ENCODE results near the gene PSTPIP2.

DNA sequence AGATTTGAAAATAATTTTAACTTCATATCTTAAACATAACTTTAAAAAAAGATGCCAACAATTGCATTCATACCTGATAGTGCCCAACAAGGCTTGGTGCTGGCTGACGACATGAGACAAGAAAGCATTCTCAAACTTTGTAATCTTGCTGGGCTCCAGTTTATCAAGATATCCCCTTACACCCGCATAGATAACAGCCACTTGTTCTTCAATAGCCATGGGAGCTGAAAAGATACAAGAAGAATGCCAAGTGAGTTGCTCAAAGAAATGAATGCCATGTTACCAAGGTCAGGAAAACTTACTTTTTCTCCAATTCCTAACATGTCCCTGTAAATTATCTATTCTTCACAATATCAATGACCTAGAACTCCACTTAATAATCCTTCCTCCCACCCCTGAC is 12.4 kb upstream of the PSTPIP2 start:
- TF ChIP-seq SIN3A (IDR thresholded peaks at IDR 0.05; ENCODE audit: borderline replicate concordance, insufficient read depth, low read length) (no peak), TAF1 (IDR thresholded peaks at IDR 0.05; ENCODE audit: borderline replicate concordance, insufficient read depth, low read length) (no peak), POLR2AphosphoS5 (IDR thresholded peaks at IDR 0.05; ENCODE audit: low read depth, low read length) (no peak), FOXP2 (optimal IDR thresholded peaks at IDR 0.05; ENCODE audit: borderline replicate concordance, extremely low read depth, extremely low read length, insufficient read depth) (no peak)
- TF ChIP-seq, protein P1, sequence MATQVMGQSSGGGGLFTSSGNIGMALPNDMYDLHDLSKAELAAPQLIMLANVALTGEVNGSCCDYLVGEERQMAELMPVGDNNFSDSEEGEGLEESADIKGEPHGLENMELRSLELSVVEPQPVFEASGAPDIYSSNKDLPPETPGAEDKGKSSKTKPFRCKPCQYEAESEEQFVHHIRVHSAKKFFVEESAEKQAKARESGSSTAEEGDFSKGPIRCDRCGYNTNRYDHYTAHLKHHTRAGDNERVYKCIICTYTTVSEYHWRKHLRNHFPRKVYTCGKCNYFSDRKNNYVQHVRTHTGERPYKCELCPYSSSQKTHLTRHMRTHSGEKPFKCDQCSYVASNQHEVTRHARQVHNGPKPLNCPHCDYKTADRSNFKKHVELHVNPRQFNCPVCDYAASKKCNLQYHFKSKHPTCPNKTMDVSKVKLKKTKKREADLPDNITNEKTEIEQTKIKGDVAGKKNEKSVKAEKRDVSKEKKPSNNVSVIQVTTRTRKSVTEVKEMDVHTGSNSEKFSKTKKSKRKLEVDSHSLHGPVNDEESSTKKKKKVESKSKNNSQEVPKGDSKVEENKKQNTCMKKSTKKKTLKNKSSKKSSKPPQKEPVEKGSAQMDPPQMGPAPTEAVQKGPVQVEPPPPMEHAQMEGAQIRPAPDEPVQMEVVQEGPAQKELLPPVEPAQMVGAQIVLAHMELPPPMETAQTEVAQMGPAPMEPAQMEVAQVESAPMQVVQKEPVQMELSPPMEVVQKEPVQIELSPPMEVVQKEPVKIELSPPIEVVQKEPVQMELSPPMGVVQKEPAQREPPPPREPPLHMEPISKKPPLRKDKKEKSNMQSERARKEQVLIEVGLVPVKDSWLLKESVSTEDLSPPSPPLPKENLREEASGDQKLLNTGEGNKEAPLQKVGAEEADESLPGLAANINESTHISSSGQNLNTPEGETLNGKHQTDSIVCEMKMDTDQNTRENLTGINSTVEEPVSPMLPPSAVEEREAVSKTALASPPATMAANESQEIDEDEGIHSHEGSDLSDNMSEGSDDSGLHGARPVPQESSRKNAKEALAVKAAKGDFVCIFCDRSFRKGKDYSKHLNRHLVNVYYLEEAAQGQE (IDR thresholded peaks at IDR 0.05; ENCODE audit: insufficient read depth in 1 of 2, low read depth in 2 of 2, low read length in 2 of 2): no peak
